ENCODE measurements around the gene SYAP1. TPM values are rescaled to one million over a fixed set of nuclear protein-coding genes. Genes with fewer than 3 reads are reported as not detected.

The SYAP1 gene
- total and polyA plus RNA-seq, 2 of the 8 experiments (the other 6 are each of a cell fraction or from before 2014, with no cell fraction given) = 2.9 to 20.3 TPM

DNA sequence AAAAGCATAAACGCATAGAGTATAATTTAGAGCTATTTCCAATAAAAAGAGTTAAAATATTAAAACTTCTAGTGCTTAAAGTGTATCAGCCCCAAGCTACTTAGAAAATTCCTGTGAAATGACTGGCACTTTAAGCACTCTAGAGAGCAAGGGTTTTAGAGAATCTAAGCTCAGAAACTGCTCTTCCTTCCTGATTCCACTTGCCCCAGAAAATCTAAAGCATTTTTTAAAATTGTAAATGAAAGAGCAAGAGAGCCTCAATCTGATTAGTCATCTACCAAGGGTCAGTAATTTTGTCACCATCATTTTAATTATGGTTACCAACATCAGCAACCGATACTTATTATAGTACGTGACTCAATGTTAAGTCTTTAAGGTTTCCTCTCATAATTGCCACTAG is 31.9 kb upstream of the SYAP1 start:
- Histone ChIP-seq H2BK15ac (ENCODE audit: low read length) (no peak overlapping the region), H2AFZ (ENCODE audit: low read length) (no peak overlapping the region), H2BK120ac (replicated peaks; ENCODE audit: low read depth, low read length) (no peak overlapping the region), H3K4ac (replicated peaks; ENCODE audit: insufficient read length, low read depth, low read length) (no peak overlapping the region), H3K4me2 (ENCODE audit: insufficient read depth in 1 of 2, low read depth in 2 of 2, low read length in 2 of 2) (no peak overlapping the region), H3K23ac (ENCODE audit: insufficient read length) (no peak overlapping the region), H3K23me2 (ENCODE audit: low read depth, low read length) (no peaks in the 10 kb centered on the region), H3K9ac (replicated peaks in 1 of 4; ENCODE audit: extremely low read depth in 1 of 4, low read depth in 3 of 4, low read length in 3 of 4) (no peak overlapping the region), H4K20me1 (replicated peaks in 1 of 2; ENCODE audit: control insufficient read depth in 1 of 2, insufficient read depth in 2 of 2, low read length in 2 of 2) (no peaks in the 10 kb centered on the region), H2BK5ac (ENCODE audit: low read depth, low read length) (no peak overlapping the region), H3K36me3 (ENCODE audit: control insufficient read depth in 2 of 4, insufficient read depth in 4 of 4, low read length in 3 of 4) (peaks cover 11 to 48% (median 29%) of the 10 kb centered on the region in 4 experiments; a peak in 6 of 8 replicates), H4K5ac (ENCODE audit: insufficient read length, low read depth, low read length) (no peak overlapping the region), H3K4me3 (ENCODE audit: extremely low read depth in 1 of 4, insufficient read depth in 2 of 4, low read depth in 3 of 4, low read length in 4 of 4) (no peak overlapping the region), H2AK5ac (ENCODE audit: low read depth, low read length) (no peak overlapping the region), H2BK12ac (ENCODE audit: low read depth, low read length) (no peak overlapping the region), H3K56ac (replicated peaks; ENCODE audit: insufficient read length, low read depth, low read length) (no peak overlapping the region), H3K79me1 (ENCODE audit: low read depth, low read length) (no peaks in the 10 kb centered on the region), H3K79me2 (ENCODE audit: control insufficient read depth in 1 of 2, insufficient read depth in 2 of 2, low read length in 2 of 2) (no peaks in the 10 kb centered on the region), H3K18ac (ENCODE audit: extremely low read depth, low read length) (no peak overlapping the region), H3K27me3 (replicated peaks in 1 of 4; ENCODE audit: control insufficient read depth in 3 of 4, extremely low read depth in 1 of 4, insufficient read depth in 3 of 4, low read length in 3 of 4) (no peaks in the 10 kb centered on the region), H3K4me1 (replicated peaks in 1 of 4; ENCODE audit: control insufficient read depth in 3 of 4, insufficient read depth in 4 of 4, low read length in 3 of 4) (no peaks in the 10 kb centered on the region), H4K8ac (ENCODE audit: extremely low read depth, insufficient read depth, low read length) (no peak overlapping the region), H4K91ac (replicated peaks; ENCODE audit: insufficient read length, low read length) (no peak overlapping the region), H3K27ac (ENCODE audit: low read depth, low read length) (no peak overlapping the region), H3K14ac (ENCODE audit: insufficient read length) (no peak overlapping the region), H2BK20ac (ENCODE audit: low read length) (no peak overlapping the region), H3K9me3 (ENCODE audit: insufficient read depth in 2 of 2, low read depth in 1 of 2, low read length in 1 of 2) (no peaks in the 10 kb centered on the region)
- DNase-seq (ENCODE audit: low read depth in 1 of 2, low spot score in 2 of 2) (no peak), FAIRE-seq (no peak)
- 100% methylated on average over 2 of the region's 3 CpGs; no CpG with 5 or more reads in 1 of the 2 experiments for WGBS, 2 experiments (ENCODE audit: extremely low coverage in 1 of 2, insufficient coverage in 1 of 2, insufficient read length in 1 of 2, insufficient replicate concordance in 2 of 2, low coverage in 1 of 2, low lambda C conversion rate in 2 of 2, missing lambda C conversion rate in 1 of 2)
- ChIA-PET POLR2A (ENCODE audit: partially characterized antibody) (interaction anchor here (0.6 kb wide), 1 partner anchor 591 kb away, joined by 4 read pairs; no protein-coding TSS in a partner anchor), CTCF (ENCODE audit: partially characterized antibody) (no interaction called here)
- no peak for TF ChIP-seq CEBPB (IDR thresholded peaks at IDR 0.05; ENCODE audit: low read depth, low read length)
- TF ChIP-seq YY1 (IDR thresholded peaks at IDR 0.05; ENCODE audit: low read depth, low read length) = no peak
- no peak for TF ChIP-seq TEAD4 (IDR thresholded peaks at IDR 0.05; ENCODE audit: low read depth, low read length)
- TF ChIP-seq TCF12 (IDR thresholded peaks at IDR 0.05; ENCODE audit: low read depth, low read length) = no peak
- TF ChIP-seq POLR2A (IDR thresholded peaks at IDR 0.05; ENCODE audit: control extremely low read depth in 1 of 2, low read depth in 2 of 2, low read length in 2 of 2) = no peak
- TF ChIP-seq RBBP5 (IDR thresholded peaks at IDR 0.05; ENCODE audit: borderline replicate concordance, low read depth, low read length) = no peak
- no peak for TF ChIP-seq SAP30 (IDR thresholded peaks at IDR 0.05; ENCODE audit: insufficient read depth, insufficient replicate concordance, low read length)
- TF ChIP-seq, protein P1, sequence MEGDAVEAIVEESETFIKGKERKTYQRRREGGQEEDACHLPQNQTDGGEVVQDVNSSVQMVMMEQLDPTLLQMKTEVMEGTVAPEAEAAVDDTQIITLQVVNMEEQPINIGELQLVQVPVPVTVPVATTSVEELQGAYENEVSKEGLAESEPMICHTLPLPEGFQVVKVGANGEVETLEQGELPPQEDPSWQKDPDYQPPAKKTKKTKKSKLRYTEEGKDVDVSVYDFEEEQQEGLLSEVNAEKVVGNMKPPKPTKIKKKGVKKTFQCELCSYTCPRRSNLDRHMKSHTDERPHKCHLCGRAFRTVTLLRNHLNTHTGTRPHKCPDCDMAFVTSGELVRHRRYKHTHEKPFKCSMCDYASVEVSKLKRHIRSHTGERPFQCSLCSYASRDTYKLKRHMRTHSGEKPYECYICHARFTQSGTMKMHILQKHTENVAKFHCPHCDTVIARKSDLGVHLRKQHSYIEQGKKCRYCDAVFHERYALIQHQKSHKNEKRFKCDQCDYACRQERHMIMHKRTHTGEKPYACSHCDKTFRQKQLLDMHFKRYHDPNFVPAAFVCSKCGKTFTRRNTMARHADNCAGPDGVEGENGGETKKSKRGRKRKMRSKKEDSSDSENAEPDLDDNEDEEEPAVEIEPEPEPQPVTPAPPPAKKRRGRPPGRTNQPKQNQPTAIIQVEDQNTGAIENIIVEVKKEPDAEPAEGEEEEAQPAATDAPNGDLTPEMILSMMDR (IDR thresholded peaks at IDR 0.05; ENCODE audit: control extremely low read depth in 1 of 3, insufficient read depth in 1 of 3, low read depth in 1 of 3, low read length in 3 of 3) = no peak
- TF ChIP-seq KDM4A (IDR thresholded peaks at IDR 0.05; ENCODE audit: low read depth, low read length, severe bottlenecking) = no peak
- TF ChIP-seq KDM5A (IDR thresholded peaks at IDR 0.05; ENCODE audit: low read length) = no peak
- no peak for TF ChIP-seq BRCA1 (IDR thresholded peaks at IDR 0.05; ENCODE audit: low read depth, low read length)
- no peak for TF ChIP-seq NRF1 (IDR thresholded peaks at IDR 0.05; ENCODE audit: low read depth, low read length)
- TF ChIP-seq EZH2 (IDR thresholded peaks at IDR 0.05; ENCODE audit: low read depth, low read length, severe bottlenecking) = no peak
